Right lobe of liver (tissue), 6 donors: ENCODE results near the gene BET1L. TPM values are rescaled to one million over a fixed set of nuclear protein-coding genes. Genes with fewer than 3 reads are reported as not detected.

Experiments used
- ATAC-seq, 4 donors: fragments of 200-7000 bp; cut with Tn5 transposase; one replicate each; pipeline ENCODE4 v1.9.1; 2020; ENCODE audit warnings: mild to moderate bottlenecking in 4 of 4, moderate library complexity in 4 of 4
- DNase-seq, 3 donors: peaks; one replicate each; pipeline ENCODE4 v3.0.0-alpha.2; 2020
- H3K27ac ChIP-seq, 3 donors: fragments of 200-600 bp; one replicate each; pipeline ENCODE4 v1.8.0; 2022
- H3K27me3 ChIP-seq, 2 donors: fragments of 200-600 bp; one replicate each; pipeline ENCODE4 v1.8.0; 2022
- H3K36me3 ChIP-seq, 4 donors: fragments of 200-600 bp; sonication (generic) in 1 of 4; one replicate each; pipeline versions ENCODE4 v1.5.1 to v1.8.0; 2017 to 2022; ENCODE audit warnings: control low read depth in 1 of 4
- H3K4me1 ChIP-seq, 4 donors: fragments of 200-600 bp; sonication (generic) in 1 of 4; one replicate each; pipeline versions ENCODE4 v1.5.1 to v1.8.0; 2017 to 2022; ENCODE audit warnings: control low read depth in 1 of 4
- H3K4me3 ChIP-seq, 3 donors: fragments of 200-600 bp; one replicate each; pipeline ENCODE4 v1.8.0; 2022
- H3K9me3 ChIP-seq, 4 donors: fragments of 200-600 bp; sonication (generic) in 1 of 4; one replicate each; pipeline versions ENCODE4 v1.5.1 to v1.8.0; 2017 to 2022; ENCODE audit warnings: control low read depth in 1 of 4
- POLR2A ChIP-seq: fragments of 450-650 bp; IDR thresholded peaks from one replicate; pipeline ENCODE4 v1.6.1; 2017; ENCODE audit warnings: antibody characterized with exemption, mild to moderate bottlenecking
- whole genome bisulfite sequencing: methylation state at CpG from one replicate; pipeline ENCODE4 v1.1.6; 2018; ENCODE audit warnings: low coverage, low lambda C conversion rate; ENCODE audit not compliant: insufficient coverage; ENCODE audit errors: missing lambda C conversion rate; 5-methylcytosine and 5-hydroxymethylcytosine counted together
- intact Hi-C, 2 donors: fragments of 100-400 bp; cut with DNase I; formaldehyde crosslinking; loops; one replicate each; pipeline versions ENCODE4 v1.11.2 to v1.14.1; 2022
- long read RNA-seq: library from polyadenylated mRNA; unstranded; transcript quantifications from one replicate; pipeline ENCODE4 v2.0.0, GENCODE V29; 2019
- total RNA-seq, 6 experiments: library from RNA; depleted of rRNA in 2 of 6; stranded (reverse); fragments of >200 nt in 2 of 6; fragmentation: NEBNext Ultra II Directional in 3 of 6; extraction: Animal tissue kit (Norgen Biotek cat#: 25700) in 3 of 6; gene quantifications; one replicate each; pipeline versions ENCODE4 v1.1.0 to v1.2.4, GENCODE V29; 2016 to 2023
- TF ChIP-seq, protein P1 (sequence below), 4 donors: fragments of 200-600 bp in 3 of 4; fragments of 450-650 bp in 1 of 4; IDR thresholded peaks; one replicate each; pipeline versions ENCODE4 v1.5.1 to v1.8.0; 2016 to 2022; ENCODE audit warnings: antibody characterized with exemption in 4 of 4, mild to moderate bottlenecking in 2 of 4
- donor health status: DM: no; HTN: yes; CAD: no.
- donor health status: DM: no; HTN: no; CAD: no.
- donor health status: DM: no; HTN: no; CAD: no.
- donor health status: DM: no; HTN: yes; CAD: no.
- donor health status: DM: no; HTN: yes; CAD: no.

The BET1L gene, protein sequence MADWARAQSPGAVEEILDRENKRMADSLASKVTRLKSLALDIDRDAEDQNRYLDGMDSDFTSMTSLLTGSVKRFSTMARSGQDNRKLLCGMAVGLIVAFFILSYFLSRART
- total RNA-seq, result 10 to 100 TPM; 17.2 to 28.9 (median 24.8) TPM
- long read RNA-seq, partial matches to known transcripts, result 0 of 6 reads
- long read RNA-seq, other reads (novel, unspliced or antisense), result 2 of 6 reads

DNA sequence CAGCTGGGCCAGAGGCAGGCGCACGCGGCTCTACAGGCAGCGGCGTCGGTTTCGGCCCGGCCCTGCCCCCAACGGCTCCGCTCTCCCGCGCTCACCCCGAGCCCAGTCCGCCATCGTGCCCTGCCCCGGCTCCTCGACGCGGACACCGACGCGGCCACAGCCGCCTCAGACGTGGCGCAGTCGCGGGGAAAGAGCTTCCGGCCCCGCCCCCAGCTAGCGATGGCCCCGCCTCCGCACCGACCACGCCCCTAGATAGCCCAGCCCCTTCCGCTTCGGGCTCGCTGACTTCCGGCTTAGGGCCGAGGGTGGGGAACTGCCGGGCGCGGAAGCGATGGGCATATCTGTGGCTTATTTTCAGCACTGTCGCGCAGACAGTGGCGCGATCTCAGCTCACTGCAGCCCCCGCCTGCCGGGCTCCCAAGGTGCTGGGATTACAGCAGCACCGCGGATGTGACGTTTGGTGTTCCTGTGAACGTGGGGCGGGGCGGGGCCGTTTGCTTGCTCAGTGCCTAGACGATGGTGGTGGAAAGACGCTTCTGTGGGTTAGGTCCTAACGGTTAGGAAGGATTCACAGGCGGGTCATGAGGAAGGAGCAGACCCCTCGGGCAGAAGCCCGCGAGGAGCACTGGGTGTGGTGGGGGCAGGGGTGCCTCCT is at the start of gene BET1L, which contains the start of gene RIC8A:
Gene BET1L (minus strand): TSS at position 192 of the 655 bp plus-strand sequence. CDS start 78 bp downstream, at position 114.
Gene RIC8A (plus strand): TSS at position 501 of the 655 bp plus-strand sequence. CDS start 1,147 bp downstream, outside the sequence.
- peak; percentile 88 to 92 (median 91) for ATAC-seq
- Histone ChIP-seq H3K4me1 (peaks cover 0 to 25% (median 13%) of the 10 kb centered on the region in 4 donors), H3K36me3 (peaks cover 0 to 44% (median 11%) of the 10 kb centered on the region in 4 donors), H3K27me3 (no peaks in the 10 kb centered on the region), H3K27ac (peak within 1 kb of the TSS; percentile 94 to 99 (median 98)), H3K4me3 (peak within 1 kb of the TSS; percentile 90 to 99 (median 95)), H3K9me3 (no peaks in the 10 kb centered on the region)
- intact Hi-C loops, result no loop called here
- DNase-seq, result peak; percentile 95 to 96 (median 95)
- TF ChIP-seq, protein P1, sequence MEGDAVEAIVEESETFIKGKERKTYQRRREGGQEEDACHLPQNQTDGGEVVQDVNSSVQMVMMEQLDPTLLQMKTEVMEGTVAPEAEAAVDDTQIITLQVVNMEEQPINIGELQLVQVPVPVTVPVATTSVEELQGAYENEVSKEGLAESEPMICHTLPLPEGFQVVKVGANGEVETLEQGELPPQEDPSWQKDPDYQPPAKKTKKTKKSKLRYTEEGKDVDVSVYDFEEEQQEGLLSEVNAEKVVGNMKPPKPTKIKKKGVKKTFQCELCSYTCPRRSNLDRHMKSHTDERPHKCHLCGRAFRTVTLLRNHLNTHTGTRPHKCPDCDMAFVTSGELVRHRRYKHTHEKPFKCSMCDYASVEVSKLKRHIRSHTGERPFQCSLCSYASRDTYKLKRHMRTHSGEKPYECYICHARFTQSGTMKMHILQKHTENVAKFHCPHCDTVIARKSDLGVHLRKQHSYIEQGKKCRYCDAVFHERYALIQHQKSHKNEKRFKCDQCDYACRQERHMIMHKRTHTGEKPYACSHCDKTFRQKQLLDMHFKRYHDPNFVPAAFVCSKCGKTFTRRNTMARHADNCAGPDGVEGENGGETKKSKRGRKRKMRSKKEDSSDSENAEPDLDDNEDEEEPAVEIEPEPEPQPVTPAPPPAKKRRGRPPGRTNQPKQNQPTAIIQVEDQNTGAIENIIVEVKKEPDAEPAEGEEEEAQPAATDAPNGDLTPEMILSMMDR (IDR thresholded peaks at IDR 0.05), result no peak
- peak; percentile 93 for TF ChIP-seq POLR2A
- 1% methylated on average over 13 of the region's 63 CpGs for WGBS

DNA sequence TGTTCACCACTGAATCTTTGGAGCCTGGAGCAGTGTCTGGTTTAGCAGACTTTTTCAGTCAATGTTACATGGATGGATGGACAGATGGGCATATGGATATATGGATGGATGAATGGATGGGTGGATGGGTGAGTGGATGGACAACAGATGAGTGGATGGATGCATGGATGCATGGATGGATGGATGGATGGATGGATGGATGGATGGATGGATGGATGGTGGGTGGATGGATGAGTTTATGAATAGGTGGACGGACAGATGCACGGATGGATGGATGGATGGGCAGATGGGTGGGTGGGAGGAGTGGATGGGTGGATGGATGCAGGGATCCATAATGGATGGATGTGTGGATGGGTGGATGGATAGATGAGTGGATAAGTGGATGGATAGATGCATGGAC is 48.6 kb upstream of the BET1L start:
- H3K27ac ChIP-seq, result no peak overlapping the region
- H3K36me3 ChIP-seq, result peaks cover 0 to 25% (median 13%) of the 10 kb centered on the region in 4 donors
- WGBS, result 100% methylated on average over 2 of the region's 2 CpGs
- H3K27me3 ChIP-seq, result no peaks in the 10 kb centered on the region
- ATAC-seq (no peak), DNase-seq (no peak)
- intact Hi-C loops, result loop anchor here in 1 of 2 donors (10.0 kb wide), 1 partner anchor 109 kb away; the partner anchor contains the start of gene B4GALNT4
- TF ChIP-seq, protein P1 (IDR thresholded peaks at IDR 0.05), result no peak
- no peak for TF ChIP-seq POLR2A
- H3K9me3 ChIP-seq, result no peaks in the 10 kb centered on the region
- no peaks in the 10 kb centered on the region for H3K4me1 ChIP-seq
- H3K4me3 ChIP-seq, result no peak overlapping the region

DNA sequence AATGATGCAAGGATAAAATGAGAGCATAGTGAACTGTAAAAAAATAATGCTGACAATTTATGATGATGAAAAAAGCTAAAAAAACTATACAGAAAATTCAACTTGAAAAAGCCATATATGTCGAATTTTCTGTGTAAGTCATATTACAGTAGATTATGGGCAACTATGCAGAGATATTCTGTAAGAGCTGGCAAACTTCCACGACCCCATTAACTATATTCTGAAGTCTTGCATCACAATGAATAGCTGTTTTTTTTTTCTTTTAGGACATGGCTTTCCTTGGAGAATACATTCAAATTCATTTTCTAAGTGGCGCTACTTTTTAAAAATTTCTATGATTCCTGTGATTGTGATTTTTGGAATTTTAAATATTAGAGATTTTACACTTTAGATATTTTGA is 48.0 kb upstream of the BET1L start:
- intact Hi-C loops, result loop anchor here in 1 of 2 donors (10.0 kb wide), 1 partner anchor 110 kb away; the partner anchor contains the start of gene B4GALNT4
- ATAC-seq (no peak), DNase-seq (no peak)
- no peak overlapping the region for H3K27ac ChIP-seq
- H3K9me3 ChIP-seq, result no peaks in the 10 kb centered on the region
- peaks cover 0 to 32% (median 15%) of the 10 kb centered on the region in 4 donors for H3K36me3 ChIP-seq
- TF ChIP-seq, protein P1 (IDR thresholded peaks at IDR 0.05), result no peak
- TF ChIP-seq POLR2A, result no peak
- 50% methylated on average over 3 of the region's 3 CpGs for WGBS
- no peaks in the 10 kb centered on the region for H3K27me3 ChIP-seq
- no peak overlapping the region for H3K4me3 ChIP-seq
- H3K4me1 ChIP-seq, result no peaks in the 10 kb centered on the region

DNA sequence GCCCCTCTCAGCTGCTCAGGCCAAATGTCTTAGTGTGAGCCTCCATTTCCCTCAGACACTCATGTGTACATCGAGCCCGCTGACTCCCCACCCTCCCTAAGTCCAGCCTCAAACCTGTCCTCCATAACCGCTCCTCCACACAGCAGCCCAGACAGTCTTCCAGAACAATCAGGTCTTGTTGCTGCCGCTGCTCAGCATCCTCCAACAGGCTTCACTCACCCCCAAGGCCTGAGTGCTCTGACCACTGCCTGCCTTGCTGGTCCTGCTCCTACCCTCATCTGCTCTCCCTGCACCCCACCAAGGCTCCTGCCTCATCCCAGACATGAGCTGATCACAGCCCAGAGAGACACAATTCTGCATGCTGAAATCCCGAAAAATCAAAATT is 46.7 kb upstream of the BET1L start:
- Histone ChIP-seq H3K9me3 (no peaks in the 10 kb centered on the region), H3K27me3 (no peaks in the 10 kb centered on the region), H3K4me3 (no peak overlapping the region), H3K4me1 (no peaks in the 10 kb centered on the region), H3K27ac (no peak overlapping the region), H3K36me3 (peaks cover 0 to 42% (median 17%) of the 10 kb centered on the region in 4 donors)
- TF ChIP-seq, protein P1 (IDR thresholded peaks at IDR 0.05), result no peak
- no peak for TF ChIP-seq POLR2A
- 93% methylated on average over 4 of the region's 5 CpGs for WGBS
- intact Hi-C loops, result loop anchor here in 1 of 2 donors (10.0 kb wide), 1 partner anchor 111 kb away; the partner anchor contains the start of gene B4GALNT4
- DNase-seq (no peak), ATAC-seq (peak in 1 of 4 donors; percentile 9)
